Heart left ventricle (tissue), 16 donors: ENCODE data around the gene SYDE1. TPM values are rescaled to one million over a fixed set of nuclear protein-coding genes. Genes with fewer than 3 reads are reported as not detected.

ENCODE experiments used
- ATAC-seq, 4 donors: fragments of 200-7000 bp; cut with Tn5 transposase; one replicate each; pipeline ENCODE4 v1.9.1; 2020 to 2022; ENCODE audit warnings: moderate library complexity in 4 of 4, mild to moderate bottlenecking in 3 of 4, moderate number of reproducible peaks in 1 of 4
- DNase-seq, 5 donors: peaks; one replicate each; pipeline ENCODE4 v3.0.0-alpha.2; 2020
- H3K27ac ChIP-seq, 12 donors: fragments of 200-600 bp; sonication (generic) in 4 of 12; one replicate each; pipeline versions ENCODE4 v1.5.0 to v1.8.0; 2016 to 2022; ENCODE audit warnings: mild to moderate bottlenecking in 2 of 12
- H3K27me3 ChIP-seq, 9 donors: fragments of 200-600 bp; sonication (generic) in 2 of 9; one replicate each; pipeline versions ENCODE4 v1.5.1 to v1.8.0; 2016 to 2022; ENCODE audit warnings: mild to moderate bottlenecking in 3 of 9
- H3K36me3 ChIP-seq, 9 donors: fragments of 200-600 bp; sonication (generic) in 2 of 9; one replicate each; pipeline versions ENCODE4 v1.5.0 to v1.8.0; 2018 to 2022; ENCODE audit warnings: mild to moderate bottlenecking in 2 of 9
- H3K4me1 ChIP-seq, 12 donors: fragments of 200-600 bp; sonication (generic) in 4 of 12; one replicate each; pipeline versions ENCODE4 v1.5.0 to v1.8.0; 2016 to 2022; ENCODE audit warnings: mild to moderate bottlenecking in 3 of 12
- H3K4me3 ChIP-seq, 12 donors: fragments of 200-600 bp; sonication (generic) in 4 of 12; one replicate each; pipeline versions ENCODE4 v1.5.0 to v1.8.0; 2017 to 2022; ENCODE audit warnings: mild to moderate bottlenecking in 9 of 12, moderate library complexity in 4 of 12
- H3K9me3 ChIP-seq, 12 donors: fragments of 200-600 bp; sonication (generic) in 4 of 12; one replicate each; pipeline versions ENCODE4 v1.5.0 to v1.8.0; 2016 to 2022; ENCODE audit warnings: mild to moderate bottlenecking in 1 of 12
- CTCF ChIP-seq, 12 donors: fragments of 200-600 bp; sonication (generic) in 4 of 12; IDR thresholded peaks; one replicate each; pipeline versions ENCODE4 v1.5.0 to v1.8.0; 2018 to 2022; ENCODE audit warnings: antibody characterized with exemption in 12 of 12, mild to moderate bottlenecking in 5 of 12
- POLR2A ChIP-seq, 2 donors: fragments of 450-650 bp; IDR thresholded peaks; one replicate each; pipeline ENCODE4 v1.6.1; 2017; ENCODE audit warnings: antibody characterized with exemption in 2 of 2, mild to moderate bottlenecking in 2 of 2, moderate library complexity in 2 of 2
- WGBS, 4 donors: extraction: QIAGEN DNeasy Blood & Tissue Kit in 2 of 4; methylation state at CpG; one replicate each; pipeline versions ENCODE4 v1.1.5 to v1.1.7; 2013 to 2018; 5-methylcytosine and 5-hydroxymethylcytosine counted together
- intact Hi-C, 10 donors: fragments of 100-400 bp; cut with DNase I; formaldehyde crosslinking; loops; one replicate each; pipeline versions ENCODE4 v1.11.1 to v1.14.2; 2022
- polyA plus RNA-seq, 2 donors: library from polyadenylated mRNA; stranded (reverse); fragments of 200-250 nt; gene quantifications; one replicate each; pipeline ENCODE4 v1.2.3, GENCODE V29; 2013
- total RNA-seq, 9 donors: library from RNA; depleted of rRNA in 2 of 9; stranded (reverse); fragments of >200 nt in 2 of 9; fragmentation: NEBNext Ultra II Directional in 3 of 9; extraction: Animal tissue kit (Norgen Biotek cat#: 25700) in 3 of 9; gene quantifications; one replicate each; pipeline versions ENCODE4 v1.1.0 to v1.2.4, GENCODE V29; 2016 to 2023
- donor health status: ischemic (EF 13 %, LVEDD 7.1; RV severe dilation, severe dysfunction).
- donor health status: healthy with polysubstance abuse.
- donor health status: DM: no; HTN: yes; CAD: no.
- donor health status: DM: no; HTN: no; CAD: no.
- donor health status: ischemic (EF 25% LVEDD 6.9; RV normal size, moderate dysfunction).
- donor health status: ischemic (EF 25% LVEDD 5.7; RV mildly dilated, moderate dysfunction).
- donor health status: healthy.
- donor health status: DM: yes; HTN: yes; CAD: no.
- donor health status: ischemic (EF 35%, LVEDD 5.7; RV mildly dilated, moderate dysfunction).
- donor health status: nonischemic (EF 11% LVEDD 7.7; RV severe dilation, severe dysfunction).
- donor health status: DM: yes; HTN: yes; CAD: no.
- donor health status: PGD.
- donor health status: ischemic (EF 29% LVEDD 5.4; RV normal size, mild dysfunction).
- donor health status: nonischemic (EF 23%, LVEDD 6.1; RV moderate dilation, normal function).

SYDE1 gene
- total and polyA plus RNA-seq, 11 donors = 8.0 to 29.6 (median 14.5) TPM

- intact Hi-C loops = loop anchor here (1.0 to 5.0 kb wide), 6 partner anchors 47 to 277 kb away; no protein-coding TSS in a partner anchor
- Histone ChIP-seq H3K36me3 (no peaks in the 10 kb centered on the region), H3K9me3 (peaks cover 0 to 9% (median 0%) of the 10 kb centered on the region in 12 donors), H3K4me3 (no peak overlapping the region), H3K27me3 (no peaks in the 10 kb centered on the region), H3K4me1 (peaks cover 0 to 2% (median 0%) of the 10 kb centered on the region in 12 donors), H3K27ac (no peak overlapping the region)
- DNase-seq (no peak), ATAC-seq (no peak)
- no peak for TF ChIP-seq CTCF (IDR thresholded peaks at IDR 0.05)
- WGBS, 4 donors = 77 to 81% (median 78%) methylated on average over 5 of the region's 5 CpGs
These were observed 42.5 kb downstream of the SYDE1 start for GRCh38 chr19:15149737-15150136.

GRCh38 chr19:15154002-15154612 lies 46.9 kb downstream of the SYDE1 start:
- DNase-seq = peak in 1 of 5 donors; percentile 46
- H3K4me3 ChIP-seq = no peak overlapping the region
- peak in 10 of 12 donors; percentile 23 to 54 (median 42) for TF ChIP-seq CTCF (IDR thresholded peaks at IDR 0.05)
- no peak for TF ChIP-seq POLR2A (IDR thresholded peaks at IDR 0.05)
- H3K27me3 ChIP-seq = no peaks in the 10 kb centered on the region
- ATAC-seq = no peak
- H3K36me3 ChIP-seq = no peaks in the 10 kb centered on the region
- no peak overlapping the region for H3K27ac ChIP-seq
- peaks cover 0 to 2% (median 0%) of the 10 kb centered on the region in 12 donors for H3K4me1 ChIP-seq
- H3K9me3 ChIP-seq = peaks cover 0 to 19% (median 5%) of the 10 kb centered on the region in 12 donors
- intact Hi-C loops = loop anchor here in 2 of 10 donors (5.0 kb wide), 2 partner anchors 52 to 282 kb away; no protein-coding TSS in a partner anchor
- 95 to 99% (median 97%) methylated on average over 3 of the region's 3 CpGs for WGBS, 4 donors

- Histone ChIP-seq H3K4me1 (peaks cover 0 to under 1% (median 0%) of the 10 kb centered on the region in 12 donors), H3K36me3 (peaks cover 0 to 5% (median 0%) of the 10 kb centered on the region in 9 donors), H3K27me3 (no peaks in the 10 kb centered on the region), H3K27ac (no peak overlapping the region), H3K9me3 (peaks cover 0 to 27% (median 9%) of the 10 kb centered on the region in 12 donors), H3K4me3 (no peak overlapping the region)
- 88 to 92% (median 91%) methylated on average over 5 of the region's 5 CpGs for WGBS, 4 donors
- TF ChIP-seq CTCF (IDR thresholded peaks at IDR 0.05) (no peak), POLR2A (IDR thresholded peaks at IDR 0.05) (no peak)
- no peak for DNase-seq
- intact Hi-C loops = no loop called here
- no peak for ATAC-seq
These were observed 48.1 kb downstream of the SYDE1 start for GRCh38 chr19:15155296-15155695.

GRCh38 chr19:15156391-15156790 lies 49.2 kb downstream of the SYDE1 start:
- DNase-seq (no peak), ATAC-seq (no peak)
- Histone ChIP-seq H3K4me1 (no peaks in the 10 kb centered on the region), H3K27me3 (no peaks in the 10 kb centered on the region), H3K27ac (no peak overlapping the region), H3K4me3 (no peak overlapping the region), H3K9me3 (peaks cover 0 to 27% (median 9%) of the 10 kb centered on the region in 12 donors), H3K36me3 (peaks cover 0 to 12% (median 0%) of the 10 kb centered on the region in 9 donors)
- 91 to 96% (median 94%) methylated on average over 4 of the region's 4 CpGs for WGBS, 4 donors
- intact Hi-C loops = no loop called here
- TF ChIP-seq POLR2A (IDR thresholded peaks at IDR 0.05) (no peak), CTCF (IDR thresholded peaks at IDR 0.05) (no peak)
